Measurements from ENCODE around the gene B4GALNT2.

GRCh38 chr17:49146620-49147306 lies 14.2 kb downstream of the B4GALNT2 start:
- TF ChIP-seq POLR2A (IDR thresholded peaks at IDR 0.05; ENCODE audit: low read depth, low read length) (no peak), POLR2AphosphoS5 (IDR thresholded peaks at IDR 0.05; ENCODE audit: low read depth, low read length) (no peak)
